Neural cell (in vitro differentiated cells): ENCODE measurements around the gene FRS3. TPM values are rescaled to one million over a fixed set of nuclear protein-coding genes. Genes with fewer than 3 reads are reported as not detected.

Source experiments
- H2AFZ ChIP-seq: fragments of 200-600, 300-800 bp; sonication (generic), shearing (Covaris generic); 2 replicates; pipeline ENCODE4 v1.6.0; 2014; ENCODE audit warnings: low read depth, mild to moderate bottlenecking, antibody characterized with exemption, low read length, moderate library complexity
- H3F3A ChIP-seq: fragments of 200-600 bp; shearing (Covaris generic); 2 replicates; pipeline ENCODE4 v1.6.1; 2016; ENCODE audit warnings: mild to moderate bottlenecking, moderate library complexity, mixed read lengths, antibody characterized with exemption, low read length; ENCODE audit not compliant: insufficient read depth, poor library complexity, severe bottlenecking
- H3K27ac ChIP-seq: fragments of 200-600, 300-800 bp; sonication (generic), shearing (Covaris generic); 2 replicates; pipeline ENCODE4 v1.5.1; 2014; ENCODE audit warnings: mild to moderate bottlenecking, low read length, moderate library complexity
- H3K27me3 ChIP-seq: fragments of 300-800, 200-600 bp; sonication (generic), shearing (Covaris generic); 2 replicates; pipeline ENCODE4 v1.6.0; 2014; ENCODE audit warnings: mild to moderate bottlenecking, low read depth, low read length, moderate library complexity; ENCODE audit not compliant: insufficient read depth
- H3K36me3 ChIP-seq: fragments of 300-800, 200-600 bp; sonication (generic), shearing (Covaris generic); 2 replicates; pipeline ENCODE4 v1.5.1; 2014; ENCODE audit warnings: mild to moderate bottlenecking, antibody characterized with exemption, low read length, moderate library complexity; ENCODE audit not compliant: insufficient read depth
- H3K4me2 ChIP-seq: fragments of 300-800, 200-600 bp; sonication (generic), shearing (Covaris generic); 2 replicates; pipeline ENCODE4 v1.6.0; 2014; ENCODE audit warnings: mild to moderate bottlenecking, low read length
- H3K4me3 ChIP-seq: fragments of 300-800, 200-600 bp; sonication (generic), shearing (Covaris generic); 2 replicates; pipeline ENCODE4 v1.5.1; 2014; ENCODE audit warnings: mild to moderate bottlenecking, low read length, moderate library complexity
- H3K79me2 ChIP-seq: fragments of 200-600 bp; shearing (Covaris generic); replicated peaks from 2 replicates; pipeline ENCODE4 v1.6.0; 2014; ENCODE audit warnings: mild to moderate bottlenecking, low read length, moderate library complexity; ENCODE audit not compliant: insufficient read depth
- H3K9ac ChIP-seq: fragments of 300-800, 200-600 bp; sonication (generic), shearing (Covaris generic); 2 replicates; pipeline ENCODE4 v1.6.1; 2016; ENCODE audit warnings: mild to moderate bottlenecking, low read length, mixed read lengths
- H3K9me2 ChIP-seq: fragments of 200-600 bp; shearing (Covaris generic); 2 replicates; pipeline ENCODE4 v1.6.1; 2016; ENCODE audit warnings: mild to moderate bottlenecking, low read length, mixed read lengths; ENCODE audit not compliant: insufficient read depth
- H3K9me3 ChIP-seq: fragments of 200-600, 300-800 bp; sonication (generic), shearing (Covaris generic); 2 replicates; pipeline ENCODE4 v1.6.1; 2016; ENCODE audit warnings: mild to moderate bottlenecking, mixed run types, low read length, moderate library complexity, mixed read lengths
- H4K20me1 ChIP-seq: fragments of 200-600 bp; shearing (Covaris generic); 2 replicates; pipeline ENCODE4 v1.6.1; 2016; ENCODE audit warnings: mild to moderate bottlenecking, mixed run types; ENCODE audit not compliant: insufficient read depth
- EP300 ChIP-seq: fragments of 450-650 bp; conservative IDR thresholded peaks from 2 replicates; pipeline ENCODE4 v1.6.1; 2014; ENCODE audit warnings: antibody characterized with exemption, mild to moderate bottlenecking, moderate library complexity; ENCODE audit not compliant: poor library complexity, severe bottlenecking
- EZH2 ChIP-seq: fragments of 200-600, 300-800 bp; shearing (Covaris generic), sonication (generic); IDR thresholded peaks from 2 replicates; pipeline ENCODE4 v1.6.1; 2014; ENCODE audit warnings: antibody characterized with exemption, low read length, borderline replicate concordance, mild to moderate bottlenecking; ENCODE audit not compliant: insufficient read depth, poor library complexity, severe bottlenecking
- MXI1 ChIP-seq: fragments of 450-650 bp; conservative IDR thresholded peaks from 2 replicates; pipeline ENCODE4 v1.6.1; 2014; ENCODE audit warnings: antibody characterized with exemption, mild to moderate bottlenecking; ENCODE audit not compliant: poor library complexity, severe bottlenecking
- POLR2AphosphoS5 ChIP-seq: IDR thresholded peaks from 2 replicates; pipeline ENCODE4 v1.6.1; 2012
- RAD21 ChIP-seq: fragments of 450-650 bp; conservative IDR thresholded peaks from 2 replicates; pipeline ENCODE4 v1.6.1; 2014; ENCODE audit warnings: antibody characterized with exemption, mild to moderate bottlenecking, moderate library complexity
- REST ChIP-seq: IDR thresholded peaks from 2 replicates; pipeline ENCODE4 v1.6.1; 2012; ENCODE audit warnings: borderline replicate concordance
- SMC3 ChIP-seq: fragments of 450-650 bp; conservative IDR thresholded peaks from 2 replicates; pipeline ENCODE4 v1.6.1; 2014; ENCODE audit warnings: antibody characterized with exemption, mild to moderate bottlenecking, moderate library complexity; ENCODE audit not compliant: poor library complexity
- TAF1 ChIP-seq: IDR thresholded peaks from 2 replicates; pipeline ENCODE4 v1.6.1; 2012; ENCODE audit warnings: low read depth
- polyA plus RNA-seq: library from polyadenylated mRNA; depleted of rRNA; stranded (reverse); fragments of >200 nt; gene quantifications from 2 replicates; pipeline ENCODE4 v1.2.3, GENCODE V29; 2014
- TF ChIP-seq, protein P1 (sequence below): fragments of 450-650 bp; IDR thresholded peaks from 2 replicates; pipeline ENCODE4 v1.5.1; 2014; ENCODE audit warnings: antibody characterized with exemption, mild to moderate bottlenecking, moderate library complexity; ENCODE audit not compliant: poor library complexity, severe bottlenecking

The FRS3 gene
- polyA plus RNA-seq, 1 donor from 2014 or later: 15.7 TPM

DNA sequence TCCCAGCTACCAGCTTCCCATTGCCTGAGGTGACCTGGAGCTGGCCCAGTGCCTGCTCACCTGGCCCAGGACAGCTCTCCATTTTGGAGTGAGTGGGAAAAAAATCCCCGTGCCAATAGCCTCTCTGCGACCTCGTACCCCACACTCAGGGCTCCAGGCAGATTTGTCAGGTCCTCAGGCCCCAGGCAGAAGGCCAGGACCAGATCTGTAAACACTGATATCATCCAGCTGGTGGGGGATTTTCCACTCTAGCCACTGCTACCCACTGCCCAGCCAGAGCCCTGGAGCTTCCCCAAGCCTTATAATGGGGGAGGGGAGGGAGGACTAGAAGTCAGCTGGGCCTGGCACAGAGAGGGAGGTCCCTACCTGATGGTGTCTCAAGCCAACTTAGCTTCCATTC is 31.2 kb downstream of the FRS3 start:
- Histone ChIP-seq H2AFZ (no peak overlapping the region), H3K4me2 (no peak overlapping the region), H3K36me3 (no peaks in the 10 kb centered on the region), H4K20me1 (no peaks in the 10 kb centered on the region), H3K9me2 (no peaks in the 10 kb centered on the region), H3K27me3 (no peaks in the 10 kb centered on the region), H3K79me2 (no peaks in the 10 kb centered on the region), H3K9ac (no peak overlapping the region), H3K9me3 (no peaks in the 10 kb centered on the region), H3K27ac (no peak overlapping the region), H3K4me3 (no peak overlapping the region), H3F3A (no peaks in the 10 kb centered on the region)
- TF ChIP-seq, protein P1, sequence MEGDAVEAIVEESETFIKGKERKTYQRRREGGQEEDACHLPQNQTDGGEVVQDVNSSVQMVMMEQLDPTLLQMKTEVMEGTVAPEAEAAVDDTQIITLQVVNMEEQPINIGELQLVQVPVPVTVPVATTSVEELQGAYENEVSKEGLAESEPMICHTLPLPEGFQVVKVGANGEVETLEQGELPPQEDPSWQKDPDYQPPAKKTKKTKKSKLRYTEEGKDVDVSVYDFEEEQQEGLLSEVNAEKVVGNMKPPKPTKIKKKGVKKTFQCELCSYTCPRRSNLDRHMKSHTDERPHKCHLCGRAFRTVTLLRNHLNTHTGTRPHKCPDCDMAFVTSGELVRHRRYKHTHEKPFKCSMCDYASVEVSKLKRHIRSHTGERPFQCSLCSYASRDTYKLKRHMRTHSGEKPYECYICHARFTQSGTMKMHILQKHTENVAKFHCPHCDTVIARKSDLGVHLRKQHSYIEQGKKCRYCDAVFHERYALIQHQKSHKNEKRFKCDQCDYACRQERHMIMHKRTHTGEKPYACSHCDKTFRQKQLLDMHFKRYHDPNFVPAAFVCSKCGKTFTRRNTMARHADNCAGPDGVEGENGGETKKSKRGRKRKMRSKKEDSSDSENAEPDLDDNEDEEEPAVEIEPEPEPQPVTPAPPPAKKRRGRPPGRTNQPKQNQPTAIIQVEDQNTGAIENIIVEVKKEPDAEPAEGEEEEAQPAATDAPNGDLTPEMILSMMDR: no peak
- TF ChIP-seq EZH2: no peak
- no peak for TF ChIP-seq SMC3
- no peak for TF ChIP-seq MXI1
- no peak for TF ChIP-seq RAD21
- TF ChIP-seq POLR2AphosphoS5: no peak
- TF ChIP-seq REST: no peak
- TF ChIP-seq EP300: no peak
- TF ChIP-seq TAF1: no peak

GRCh38 chr6:41748102-41748477 is 31.6 kb downstream of the FRS3 start:
- Histone ChIP-seq H4K20me1 (no peaks in the 10 kb centered on the region), H3F3A (no peaks in the 10 kb centered on the region), H3K4me2 (no peak overlapping the region), H3K9me3 (no peaks in the 10 kb centered on the region), H3K9ac (no peak overlapping the region), H3K4me3 (no peak overlapping the region), H3K27ac (no peak overlapping the region), H3K27me3 (no peaks in the 10 kb centered on the region), H3K36me3 (no peaks in the 10 kb centered on the region), H2AFZ (no peak overlapping the region), H3K9me2 (no peaks in the 10 kb centered on the region), H3K79me2 (no peaks in the 10 kb centered on the region)
- TF ChIP-seq POLR2AphosphoS5 (no peak), RAD21 (no peak), REST (no peak), EP300 (no peak), SMC3 (no peak), MXI1 (no peak), EZH2 (no peak), TAF1 (no peak)
- TF ChIP-seq, protein P1: no peak
